ENCODE results near the gene MRPL58. TPM values are rescaled to one million over a fixed set of nuclear protein-coding genes. Genes with fewer than 3 reads are reported as not detected.

MRPL58 gene
- total RNA-seq, 6 experiments from 2014 or later = 39.2 to 50.6 (median 47.8) TPM

- H3K4me1 Mint-ChIP-seq (ENCODE audit: low read depth) = peaks cover 34% of the 10 kb centered on the region
- peaks cover 17% of the 10 kb centered on the region for H3K36me3 Mint-ChIP-seq (ENCODE audit: low read depth)
- DNase-seq = no peak
- peaks cover 3% of the 10 kb centered on the region for H3K27me3 Mint-ChIP-seq (ENCODE audit: insufficient read depth)
- no peak for TF ChIP-seq CTCF (IDR thresholded peaks at IDR 0.05)
- peak overlapping the region; percentile 94 for H3K4me3 Mint-ChIP-seq
- H3K27ac Mint-ChIP-seq = peak overlapping the region; percentile 44; the same call in 1 of the 2 replicates
- no peaks in the 10 kb centered on the region for H3K9me3 Mint-ChIP-seq
Measured at GRCh38 chr17:75048249-75048878, 35.9 kb downstream of the MRPL58 start.

GRCh38 chr17:75049057-75049456 lies 36.6 kb downstream of the MRPL58 start:
- peaks cover 30% of the 10 kb centered on the region for H3K4me1 Mint-ChIP-seq (ENCODE audit: low read depth)
- H3K4me3 Mint-ChIP-seq = no peak overlapping the region
- no peaks in the 10 kb centered on the region for H3K9me3 Mint-ChIP-seq
- TF ChIP-seq CTCF (IDR thresholded peaks at IDR 0.05) = no peak
- no peak overlapping the region for H3K27ac Mint-ChIP-seq
- peaks cover 3% of the 10 kb centered on the region for H3K27me3 Mint-ChIP-seq (ENCODE audit: insufficient read depth)
- peaks cover 19% of the 10 kb centered on the region for H3K36me3 Mint-ChIP-seq (ENCODE audit: low read depth)
- DNase-seq = no peak

- H3K27me3 Mint-ChIP-seq (ENCODE audit: insufficient read depth) = peaks cover 3% of the 10 kb centered on the region
- H3K36me3 Mint-ChIP-seq (ENCODE audit: low read depth) = peaks cover 22% of the 10 kb centered on the region
- TF ChIP-seq CTCF (IDR thresholded peaks at IDR 0.05) = no peak
- peaks cover 27% of the 10 kb centered on the region for H3K4me1 Mint-ChIP-seq (ENCODE audit: low read depth)
- no peak overlapping the region for H3K27ac Mint-ChIP-seq
- no peaks in the 10 kb centered on the region for H3K9me3 Mint-ChIP-seq
- no peak for DNase-seq
- H3K4me3 Mint-ChIP-seq = no peak overlapping the region
Measured at GRCh38 chr17:75049706-75050105, 37.2 kb downstream of the MRPL58 start.

GRCh38 chr17:75051941-75052340 lies 39.5 kb downstream of the MRPL58 start:
- Mint-ChIP-seq H3K4me3 (no peak overlapping the region), H3K27me3 (ENCODE audit: insufficient read depth) (peaks cover 3% of the 10 kb centered on the region), H3K36me3 (ENCODE audit: low read depth) (peaks cover 30% of the 10 kb centered on the region)

More at GRCh38 chr17:75051941-75052340, 39.5 kb downstream of the MRPL58 start:
- no peak overlapping the region for H3K27ac Mint-ChIP-seq
- no peak for TF ChIP-seq CTCF (IDR thresholded peaks at IDR 0.05)
- no peak for DNase-seq
- H3K9me3 Mint-ChIP-seq = no peaks in the 10 kb centered on the region
- H3K4me1 Mint-ChIP-seq (ENCODE audit: low read depth) = peaks cover 15% of the 10 kb centered on the region
